Measurements from ENCODE around the gene RFX5. TPM values are rescaled to one million over a fixed set of nuclear protein-coding genes. Genes with fewer than 3 reads are reported as not detected.

The RFX5 gene
- polyA plus RNA-seq, 3 donors: 39.3 to 66.3 (median 43.5) TPM

DNA sequence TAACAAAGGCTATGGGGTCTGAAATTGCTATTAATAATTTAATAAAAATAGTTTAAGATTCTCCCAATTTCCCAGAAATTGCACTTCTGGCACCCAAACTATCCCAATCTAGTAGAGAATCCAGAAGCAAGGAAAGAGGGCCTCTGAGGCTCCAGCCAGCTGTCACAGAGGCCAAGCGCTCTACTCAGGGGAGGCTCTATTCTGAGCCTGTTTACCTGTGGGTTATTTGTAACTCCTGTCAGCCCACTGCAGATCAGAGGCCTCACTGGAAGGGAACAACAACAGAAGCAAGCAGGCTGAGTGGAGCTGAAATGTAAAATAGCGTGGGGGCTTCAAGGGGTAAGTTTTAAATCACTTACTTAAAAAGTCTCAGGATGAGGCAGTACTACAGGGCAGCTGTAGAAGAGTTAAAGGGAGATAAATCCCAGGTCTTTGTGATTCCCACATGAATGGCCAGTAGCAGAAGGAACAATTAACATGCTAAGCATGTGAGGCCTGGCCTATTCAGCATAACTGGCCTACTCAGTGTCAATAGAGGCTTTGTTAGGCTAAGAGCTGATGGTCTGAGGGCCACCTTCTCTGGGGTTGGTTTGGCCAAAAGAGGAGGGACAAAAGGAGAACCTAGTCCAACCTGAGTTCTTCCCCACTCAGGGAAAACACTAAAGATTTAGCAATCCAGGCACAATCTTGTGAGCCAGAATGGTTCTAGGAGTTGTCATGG is 52.1 kb downstream of the RFX5 start:
- intact Hi-C loops (cut with micrococcal nuclease): no loop called here
- 92% methylated on average over 2 of the region's 2 CpGs for WGBS (ENCODE audit: insufficient coverage)
- Mint-ChIP-seq H3K27me3 (ENCODE audit: low read depth in 3 of 3) (peaks cover 0 to 2% (median 0%) of the 10 kb centered on the region in 3 donors), H3K4me1 (peaks cover 5% of the 10 kb centered on the region), H3K27ac (peak overlapping the region in 3 of 7 donors; percentile 10 to 36 (median 35)), H3K4me3 (no peak overlapping the region), H3K36me3 (peaks cover 84 to 97% of the 10 kb centered on the region in 2 donors), H3K9me3 (no peaks in the 10 kb centered on the region)
- Histone ChIP-seq H2AFZ (ENCODE audit: insufficient read depth, low read depth, low read length, poor library complexity, severe bottlenecking) (no peak overlapping the region), H3K4me2 (replicated peaks; ENCODE audit: extremely low read depth, low read length, poor library complexity, severe bottlenecking) (no peak overlapping the region), H3K36me3 (replicated peaks in 1 of 2; ENCODE audit: control insufficient read depth in 1 of 2, insufficient read depth in 2 of 2, low read length in 2 of 2) (peaks cover 94 to 98% of the 10 kb centered on the region in 2 donors), H3K79me2 (ENCODE audit: insufficient read depth, low read length) (no peaks in the 10 kb centered on the region), H4K20me1 (ENCODE audit: insufficient read depth, low read length) (peaks cover 51% of the 10 kb centered on the region), H3K4me3 (replicated peaks in 1 of 3; ENCODE audit: low read depth in 2 of 3, low read length in 3 of 3) (no peak overlapping the region), H3K4me1 (ENCODE audit: control insufficient read depth in 1 of 2, insufficient read depth in 2 of 2, low read length in 2 of 2) (peaks cover 0 to under 1% of the 10 kb centered on the region in 2 donors), H3K27ac (ENCODE audit: low read depth in 1 of 2, low read length in 2 of 2) (peak overlapping the region in 1 of 2 donors; percentile 46), H3K9ac (ENCODE audit: insufficient read depth, low read length, poor library complexity, severe bottlenecking) (no peak overlapping the region), H3K27me3 (ENCODE audit: control insufficient read depth in 2 of 2, insufficient read depth in 2 of 2, low read length in 2 of 2) (no peaks in the 10 kb centered on the region), H3K9me3 (replicated peaks in 1 of 2; ENCODE audit: control insufficient read depth in 1 of 2, insufficient read depth in 1 of 2, low read length in 2 of 2) (no peaks in the 10 kb centered on the region)
- DNase-seq: no peak
- TF ChIP-seq CTCF (IDR thresholded peaks at IDR 0.05): no peak

DNA sequence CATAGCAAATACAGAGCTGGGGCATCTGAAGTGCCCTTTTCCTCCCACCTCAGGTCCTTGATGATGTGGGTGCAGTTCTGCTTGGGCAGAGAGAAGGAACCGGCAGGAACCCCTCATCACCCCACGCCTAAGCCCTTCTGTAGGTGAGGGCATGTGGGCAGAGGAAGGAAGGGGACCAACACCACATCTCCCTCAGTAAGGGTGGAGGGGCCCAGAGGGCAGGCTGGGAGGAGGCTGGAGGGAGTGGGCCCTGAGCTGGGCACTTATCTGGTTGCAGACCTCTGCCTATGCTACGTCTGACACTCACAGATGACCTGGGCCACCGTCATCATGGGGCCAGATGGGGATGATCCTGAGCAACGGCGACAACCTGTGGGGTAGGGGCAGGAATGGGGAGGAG is 54.0 kb downstream of the RFX5 start:
- Histone ChIP-seq H3K27me3 (ENCODE audit: control insufficient read depth in 2 of 2, insufficient read depth in 2 of 2, low read length in 2 of 2) (no peaks in the 10 kb centered on the region), H4K20me1 (ENCODE audit: insufficient read depth, low read length) (peaks cover 63% of the 10 kb centered on the region), H2AFZ (ENCODE audit: insufficient read depth, low read depth, low read length, poor library complexity, severe bottlenecking) (no peak overlapping the region), H3K36me3 (replicated peaks in 1 of 2; ENCODE audit: control insufficient read depth in 1 of 2, insufficient read depth in 2 of 2, low read length in 2 of 2) (peaks cover 94 to 98% of the 10 kb centered on the region in 2 donors), H3K79me2 (ENCODE audit: insufficient read depth, low read length) (peaks cover 16% of the 10 kb centered on the region), H3K9me3 (replicated peaks in 1 of 2; ENCODE audit: control insufficient read depth in 1 of 2, insufficient read depth in 1 of 2, low read length in 2 of 2) (no peaks in the 10 kb centered on the region), H3K4me3 (replicated peaks in 1 of 3; ENCODE audit: low read depth in 2 of 3, low read length in 3 of 3) (no peak overlapping the region), H3K9ac (ENCODE audit: insufficient read depth, low read length, poor library complexity, severe bottlenecking) (no peak overlapping the region), H3K27ac (ENCODE audit: low read depth in 1 of 2, low read length in 2 of 2) (peak overlapping the region in 1 of 2 donors; percentile 53), H3K4me1 (ENCODE audit: control insufficient read depth in 1 of 2, insufficient read depth in 2 of 2, low read length in 2 of 2) (peaks cover 7 to 11% of the 10 kb centered on the region in 2 donors), H3K4me2 (replicated peaks; ENCODE audit: extremely low read depth, low read length, poor library complexity, severe bottlenecking) (no peak overlapping the region)
- TF ChIP-seq CTCF (IDR thresholded peaks at IDR 0.05): no peak
- intact Hi-C loops (cut with micrococcal nuclease): no loop called here
- Mint-ChIP-seq H3K27me3 (ENCODE audit: low read depth in 3 of 3) (peaks cover 0 to 2% (median 0%) of the 10 kb centered on the region in 3 donors), H3K27ac (peak overlapping the region in 3 of 7 donors; percentile 9 to 84 (median 40)), H3K4me1 (peaks cover 16% of the 10 kb centered on the region), H3K9me3 (peaks cover 0 to 2% (median 0%) of the 10 kb centered on the region in 7 donors), H3K36me3 (peaks cover 81 to 97% of the 10 kb centered on the region in 2 donors), H3K4me3 (no peak overlapping the region)
- DNase-seq: no peak
- 100% methylated on average over 4 of the region's 6 CpGs for WGBS (ENCODE audit: insufficient coverage)

All from CD14-positive monocyte (primary cell).